Body of pancreas (tissue), 4 donors: ENCODE measurements around the gene SOCS2.

Source experiments
- CTCF ChIP-seq, 7 experiments: fragments of 450-650 bp in 4 of 7; fragments of 200-600 bp in 3 of 7; sonication (generic) in 3 of 7; IDR thresholded peaks; one replicate each; pipeline ENCODE4 v1.5.1; 2016 to 2019; ENCODE audit warnings: antibody characterized with exemption in 7 of 7
- POLR2A ChIP-seq, 3 donors: fragments of 450-650 bp; IDR thresholded peaks; one replicate each; pipeline ENCODE4 v1.6.1; 2016; ENCODE audit warnings: antibody characterized with exemption in 3 of 3, mild to moderate bottlenecking in 2 of 3

GRCh38 chr12:93626160-93626559 is 53.7 kb downstream of the SOCS2 start:
- TF ChIP-seq CTCF (IDR thresholded peaks at IDR 0.05) (no peak), POLR2A (IDR thresholded peaks at IDR 0.05) (no peak)
